Measurements from ENCODE around the gene CHM.
"Not testable (repeated sequence)": the region's sequence is repeated elsewhere in the genome, so short reads cannot be mapped to it uniquely, and the experiment has no call there.

Gene CHM

DNA sequence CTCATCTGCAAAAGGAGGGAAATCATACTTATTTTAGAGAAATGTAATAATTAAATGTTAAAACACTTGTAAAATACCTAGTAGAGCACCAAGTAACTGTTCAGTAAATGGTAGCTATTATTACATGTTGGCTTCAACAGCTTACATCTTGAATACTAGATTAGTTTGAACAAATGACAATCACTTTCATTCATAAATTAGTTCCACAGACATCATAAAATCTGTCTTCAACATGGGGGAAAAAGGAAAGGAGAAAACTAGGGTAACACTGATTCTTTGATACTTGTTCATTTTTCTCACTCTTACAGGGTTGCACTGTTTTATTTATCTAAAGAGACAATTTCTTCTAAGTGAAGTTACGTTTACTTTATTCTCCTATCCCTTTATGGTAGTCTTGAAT is 51.7 kb downstream of the CHM start:
- no peaks in the 10 kb centered on the region for H3K36me3 ChIP-seq (ENCODE audit: insufficient read depth, low read length)
- no peak overlapping the region for H3K27ac ChIP-seq (ENCODE audit: low read depth, low read length)
- no peak overlapping the region for H3K9ac ChIP-seq (ENCODE audit: low read depth, low read length)
- peaks cover 44% of the 10 kb centered on the region for H3K4me1 ChIP-seq (ENCODE audit: insufficient read depth, low read length)
- WGBS, result no CpG with 5 or more reads among the region's 1 CpG
- H3K4me3 ChIP-seq (ENCODE audit: low read length), result no peak overlapping the region
- H3K27me3 ChIP-seq (ENCODE audit: insufficient read depth, low read length), result no peaks in the 10 kb centered on the region
- H3K9me3 ChIP-seq (ENCODE audit: insufficient read depth, low read depth, low read length), result no peaks in the 10 kb centered on the region

DNA sequence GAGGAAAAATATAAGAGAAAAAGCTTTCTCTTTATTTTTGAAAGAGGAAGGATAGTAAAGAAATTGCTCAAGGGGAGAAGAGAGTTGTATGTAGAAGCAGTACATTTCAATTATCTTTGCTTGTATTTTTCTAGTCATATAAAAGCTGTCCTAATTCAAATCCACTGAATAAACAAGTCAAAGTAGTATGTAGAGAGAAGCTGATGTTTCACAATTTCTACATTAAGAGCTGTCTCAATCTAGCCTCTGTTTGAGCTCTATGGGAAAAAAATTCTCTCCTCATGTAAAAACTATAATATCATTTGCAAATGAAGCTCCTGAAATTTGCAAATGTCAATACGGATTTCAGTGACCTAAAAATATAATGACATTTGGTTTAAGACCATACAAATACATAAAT is 52.6 kb downstream of the CHM start:
- peaks cover 44% of the 10 kb centered on the region for H3K4me1 ChIP-seq (ENCODE audit: insufficient read depth, low read length)
- WGBS, result no CpG with 5 or more reads among the region's 1 CpG
- no peaks in the 10 kb centered on the region for H3K27me3 ChIP-seq (ENCODE audit: insufficient read depth, low read length)
- no peak overlapping the region for H3K4me3 ChIP-seq (ENCODE audit: low read length)
- H3K9me3 ChIP-seq (ENCODE audit: insufficient read depth, low read depth, low read length), result 0 out of 2 replicates have a peak, but pooled peaks cover 4% of the 10 kb centered on the region
- no peak overlapping the region for H3K27ac ChIP-seq (ENCODE audit: low read depth, low read length)
- no peaks in the 10 kb centered on the region for H3K36me3 ChIP-seq (ENCODE audit: insufficient read depth, low read length)
- no peak overlapping the region for H3K9ac ChIP-seq (ENCODE audit: low read depth, low read length)

DNA sequence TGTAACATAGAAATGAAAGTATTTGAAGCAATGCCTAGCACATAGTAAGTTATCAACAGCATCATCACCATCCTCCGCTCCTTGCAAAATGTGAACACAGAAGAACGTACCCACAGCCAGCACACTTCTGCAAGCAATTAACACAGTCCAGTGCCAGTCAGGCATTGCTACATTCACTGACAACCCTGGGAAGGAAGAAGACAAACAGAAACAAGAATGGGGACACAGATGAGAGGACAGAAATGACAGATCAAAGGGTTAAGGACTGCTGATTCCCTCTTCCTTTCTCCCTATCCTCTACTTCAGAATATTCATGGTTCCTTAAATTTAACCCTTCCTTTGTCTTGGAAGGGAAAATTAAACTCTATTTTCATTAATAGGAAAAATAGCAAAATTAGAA is 53.1 kb downstream of the CHM start:
- no peak overlapping the region for H3K9ac ChIP-seq (ENCODE audit: low read depth, low read length)
- no peaks in the 10 kb centered on the region for H3K27me3 ChIP-seq (ENCODE audit: insufficient read depth, low read length)
- H3K4me1 ChIP-seq (ENCODE audit: insufficient read depth, low read length), result peaks cover 44% of the 10 kb centered on the region
- H3K9me3 ChIP-seq (ENCODE audit: insufficient read depth, low read depth, low read length), result 0 out of 2 replicates have a peak, but pooled peaks cover 4% of the 10 kb centered on the region
- 100% methylated on average over 2 of the region's 2 CpGs for WGBS
- no peaks in the 10 kb centered on the region for H3K36me3 ChIP-seq (ENCODE audit: insufficient read depth, low read length)
- no peak overlapping the region for H3K4me3 ChIP-seq (ENCODE audit: low read length)
- no peak overlapping the region for H3K27ac ChIP-seq (ENCODE audit: low read depth, low read length)

DNA sequence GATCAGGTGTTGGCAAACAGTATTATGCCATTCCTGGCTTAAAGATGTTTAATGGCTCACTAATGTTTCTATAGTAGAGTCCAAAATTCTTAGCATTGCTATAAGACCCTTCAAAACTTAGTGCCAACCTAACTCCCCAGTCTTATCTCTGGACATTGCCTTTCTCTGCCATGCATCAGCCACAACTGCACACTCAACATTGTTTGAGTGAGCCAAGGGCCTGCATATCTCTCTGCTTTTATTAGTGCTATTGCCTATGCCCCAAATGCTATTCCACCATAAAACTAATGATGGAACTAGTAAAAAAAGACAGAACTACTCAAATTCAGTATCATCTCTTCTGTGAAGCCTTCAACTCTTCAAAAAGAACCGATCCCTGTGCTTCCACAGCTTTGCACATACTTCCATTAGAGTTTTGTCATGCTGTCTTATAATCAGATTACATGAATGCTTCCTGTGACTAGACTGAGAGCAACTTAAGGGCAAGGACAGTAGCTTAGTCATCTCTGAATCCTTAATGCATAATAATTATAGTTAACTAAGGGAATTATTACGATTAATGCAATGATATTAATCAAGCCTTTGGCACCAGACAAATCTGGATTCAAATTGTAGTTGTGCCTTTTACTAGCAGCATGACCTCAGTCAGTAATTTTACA is 53.7 kb downstream of the CHM start:
- Histone ChIP-seq H3K27me3 (ENCODE audit: insufficient read depth, low read length) (no peaks in the 10 kb centered on the region), H3K4me1 (ENCODE audit: insufficient read depth, low read length) (peaks cover 44% of the 10 kb centered on the region), H3K27ac (ENCODE audit: low read depth, low read length) (no peak overlapping the region), H3K36me3 (ENCODE audit: insufficient read depth, low read length) (no peaks in the 10 kb centered on the region), H3K9ac (ENCODE audit: low read depth, low read length) (no peak overlapping the region), H3K4me3 (ENCODE audit: low read length) (no peak overlapping the region), H3K9me3 (ENCODE audit: insufficient read depth, low read depth, low read length) (0 out of 2 replicates have a peak, but pooled peaks cover 4% of the 10 kb centered on the region)
- WGBS, result 100% methylated on average over 1 of the region's 2 CpGs

DNA sequence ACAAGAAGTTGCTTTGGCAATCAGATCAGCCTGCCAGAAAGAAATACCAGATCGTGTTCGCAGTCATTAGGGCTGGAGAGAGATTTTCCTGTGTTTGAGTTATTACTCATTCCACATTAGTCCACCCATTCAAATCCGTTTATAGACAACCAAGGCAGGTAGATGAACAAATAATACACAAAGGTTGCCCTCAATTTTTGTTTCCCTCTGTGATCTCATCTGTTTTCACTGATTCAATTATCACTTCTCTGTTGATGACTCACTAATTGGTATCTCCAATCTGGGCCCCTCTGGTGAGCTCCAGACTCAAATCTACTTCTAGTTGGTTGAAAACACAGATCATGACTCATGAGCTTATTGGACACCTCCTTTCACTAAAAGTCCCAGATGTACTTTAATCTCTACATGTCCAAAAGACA is 54.5 kb downstream of the CHM start:
- Histone ChIP-seq H3K4me3 (ENCODE audit: low read length) (no peak overlapping the region), H3K36me3 (ENCODE audit: insufficient read depth, low read length) (no peaks in the 10 kb centered on the region), H3K27ac (ENCODE audit: low read depth, low read length) (no peak overlapping the region), H3K9ac (ENCODE audit: low read depth, low read length) (no peak overlapping the region), H3K9me3 (ENCODE audit: insufficient read depth, low read depth, low read length) (0 out of 2 replicates have a peak, but pooled peaks cover 4% of the 10 kb centered on the region), H3K27me3 (ENCODE audit: insufficient read depth, low read length) (no peaks in the 10 kb centered on the region), H3K4me1 (ENCODE audit: insufficient read depth, low read length) (peaks cover 44% of the 10 kb centered on the region)
- WGBS, result 100% methylated on average over 1 of the region's 3 CpGs

DNA sequence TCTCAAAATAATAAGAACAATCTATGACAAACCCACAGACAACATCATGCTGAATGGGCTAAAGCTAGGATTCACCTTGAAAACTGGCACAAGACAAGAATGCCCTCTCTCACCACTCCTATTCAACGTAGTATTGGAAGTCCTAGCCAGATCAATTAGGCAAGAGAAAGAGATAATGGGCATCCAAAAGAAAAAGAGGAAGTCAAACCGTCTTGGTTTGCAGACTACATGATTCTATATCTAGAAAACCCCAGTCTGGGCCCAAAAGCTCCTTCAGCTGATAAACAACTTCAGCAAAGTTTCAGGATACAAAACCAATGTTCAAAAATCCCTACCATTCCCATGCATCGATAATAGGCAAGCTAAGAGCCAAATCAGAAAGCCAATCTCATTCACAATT is 59.0 kb downstream of the CHM start:
- H3K9me3 ChIP-seq (ENCODE audit: insufficient read depth, low read depth, low read length), result 0 out of 2 replicates have a peak, but pooled peaks cover 4% of the 10 kb centered on the region
- no peak overlapping the region for H3K27ac ChIP-seq (ENCODE audit: low read depth, low read length)
- H3K36me3 ChIP-seq (ENCODE audit: insufficient read depth, low read length), result no peaks in the 10 kb centered on the region
- H3K27me3 ChIP-seq (ENCODE audit: insufficient read depth, low read length), result no peaks in the 10 kb centered on the region
- 0 out of 2 replicates have a peak, but pooled peaks cover 5% of the 10 kb centered on the region for H3K4me1 ChIP-seq (ENCODE audit: insufficient read depth, low read length)
- H3K4me3 ChIP-seq (ENCODE audit: low read length), result no peak overlapping the region
- WGBS, result 100% methylated on average over 1 of the region's 3 CpGs
- H3K9ac ChIP-seq (ENCODE audit: low read depth, low read length), result no peak overlapping the region

DNA sequence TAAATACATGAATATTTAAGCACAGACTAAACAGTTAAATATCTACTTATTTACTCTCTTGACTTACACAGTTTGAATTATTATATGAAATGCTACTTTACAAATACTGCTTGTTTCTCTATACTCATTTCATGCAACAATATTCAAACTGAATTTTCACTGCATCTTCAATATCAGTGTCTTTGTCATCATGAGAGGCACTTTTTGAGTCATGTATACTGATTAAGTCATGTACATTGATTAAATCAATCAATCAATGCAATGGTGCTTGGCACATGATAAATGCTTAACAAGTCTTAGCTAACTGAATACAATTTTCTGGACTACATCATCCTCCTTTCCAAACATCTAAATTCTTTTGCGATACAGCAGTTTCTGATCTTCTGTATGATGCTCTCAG is 67.1 kb downstream of the CHM start:
- Histone ChIP-seq H3K9me3 (ENCODE audit: insufficient read depth, low read depth, low read length) (peaks cover 2% of the 10 kb centered on the region; the same call in 1 of the 2 replicates), H3K36me3 (ENCODE audit: insufficient read depth, low read length) (peaks cover 20% of the 10 kb centered on the region), H3K4me1 (ENCODE audit: insufficient read depth, low read length) (no peaks in the 10 kb centered on the region), H3K4me3 (ENCODE audit: low read length) (no peak overlapping the region), H3K27ac (ENCODE audit: low read depth, low read length) (no peak overlapping the region), H3K9ac (ENCODE audit: low read depth, low read length) (no peak overlapping the region), H3K27me3 (ENCODE audit: insufficient read depth, low read length) (no peaks in the 10 kb centered on the region)
- WGBS, result 100% methylated on average over 1 of the region's 1 CpG

DNA sequence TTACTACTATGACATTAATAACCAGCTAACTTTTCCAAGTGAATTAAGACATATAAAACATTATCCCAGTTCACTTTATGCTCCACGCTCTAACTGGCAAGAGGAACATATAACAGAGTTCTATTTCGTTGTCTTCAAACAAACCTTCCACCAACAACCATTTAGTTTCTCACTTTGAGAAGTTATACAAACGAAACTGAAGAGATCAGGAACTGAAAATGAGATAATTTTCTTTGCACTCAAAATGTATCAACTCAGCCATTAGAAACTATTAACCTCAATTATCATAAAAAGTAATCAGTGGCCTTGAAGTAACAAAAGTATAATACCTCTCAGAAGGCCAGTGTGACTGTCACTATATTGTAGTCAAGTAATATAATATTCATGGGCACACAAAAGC is 70.1 kb downstream of the CHM start:
- Histone ChIP-seq H3K36me3 (ENCODE audit: insufficient read depth, low read length) (peaks cover 25% of the 10 kb centered on the region), H3K27ac (ENCODE audit: low read depth, low read length) (no peak overlapping the region), H3K4me3 (ENCODE audit: low read length) (no peak overlapping the region), H3K4me1 (ENCODE audit: insufficient read depth, low read length) (no peaks in the 10 kb centered on the region), H3K9me3 (ENCODE audit: insufficient read depth, low read depth, low read length) (peaks cover 3% of the 10 kb centered on the region; the same call in 1 of the 2 replicates), H3K9ac (ENCODE audit: low read depth, low read length) (no peak overlapping the region), H3K27me3 (ENCODE audit: insufficient read depth, low read length) (no peaks in the 10 kb centered on the region)
- 90% methylated on average over 2 of the region's 3 CpGs for WGBS

DNA sequence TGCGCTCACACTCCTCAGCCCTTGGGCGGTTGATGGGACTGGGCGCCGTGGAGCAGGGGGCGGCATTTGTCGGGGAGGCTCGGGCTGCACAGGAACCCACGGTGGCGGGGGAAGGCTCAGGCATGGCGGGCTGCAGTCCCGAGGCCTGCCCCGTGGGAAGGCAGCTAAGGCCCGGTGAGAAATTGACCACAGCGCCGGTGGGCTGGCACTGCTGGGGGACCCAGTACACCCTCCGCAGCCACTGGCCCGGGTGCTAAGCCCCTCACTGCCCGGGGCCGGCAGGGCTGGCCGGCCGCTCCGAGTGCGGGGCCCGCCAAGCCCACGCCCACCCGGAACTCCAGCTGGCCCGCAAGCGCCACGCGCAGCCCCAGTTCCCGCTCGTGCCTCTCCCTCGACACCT is 75.0 kb downstream of the CHM start:
- H3K27ac ChIP-seq (ENCODE audit: low read depth, low read length); H3K9me3 ChIP-seq (ENCODE audit: insufficient read depth, low read depth, low read length); H3K4me3 ChIP-seq (ENCODE audit: low read length); H3K27me3 ChIP-seq (ENCODE audit: insufficient read depth, low read length); H3K9ac ChIP-seq (ENCODE audit: low read depth, low read length); H3K4me1 ChIP-seq (ENCODE audit: insufficient read depth, low read length): not testable (repeated sequence)
- peaks cover 20% of the 10 kb centered on the region; the same call in 1 of the 2 replicates for H3K36me3 ChIP-seq (ENCODE audit: insufficient read depth, low read length)
- WGBS, result 95% methylated on average over 31 of the region's 33 CpGs

DNA sequence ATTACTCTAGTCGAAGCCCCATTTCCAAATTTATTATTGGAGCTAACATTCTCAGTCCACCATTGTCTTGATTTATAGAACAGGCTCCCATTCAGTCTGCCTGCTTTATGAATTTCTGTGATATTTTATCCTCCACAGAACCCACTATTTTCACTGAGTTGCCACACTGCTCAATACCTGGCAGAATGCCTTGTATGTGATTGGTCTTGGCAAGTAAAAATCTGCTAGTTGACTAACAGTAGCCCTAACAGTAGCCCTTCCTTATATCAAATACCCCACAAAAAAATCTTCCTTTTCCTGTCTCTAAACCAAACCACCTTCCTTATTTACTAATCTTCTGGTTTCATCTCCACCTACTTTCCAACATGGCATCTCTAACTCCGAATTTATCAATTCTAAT is 82.6 kb downstream of the CHM start:
- H3K9me3 ChIP-seq (ENCODE audit: insufficient read depth, low read depth, low read length), result no peaks in the 10 kb centered on the region
- WGBS, result 97% methylated on average over 2 of the region's 2 CpGs
- no peak overlapping the region for H3K4me3 ChIP-seq (ENCODE audit: low read length)
- H3K4me1 ChIP-seq (ENCODE audit: insufficient read depth, low read length), result peaks cover 2% of the 10 kb centered on the region; the same call in 1 of the 2 replicates
- no peak overlapping the region for H3K9ac ChIP-seq (ENCODE audit: low read depth, low read length)
- peaks cover 8% of the 10 kb centered on the region; the same call in 1 of the 2 replicates for H3K36me3 ChIP-seq (ENCODE audit: insufficient read depth, low read length)
- H3K27ac ChIP-seq (ENCODE audit: low read depth, low read length), result no peak overlapping the region
- no peaks in the 10 kb centered on the region for H3K27me3 ChIP-seq (ENCODE audit: insufficient read depth, low read length)

DNA sequence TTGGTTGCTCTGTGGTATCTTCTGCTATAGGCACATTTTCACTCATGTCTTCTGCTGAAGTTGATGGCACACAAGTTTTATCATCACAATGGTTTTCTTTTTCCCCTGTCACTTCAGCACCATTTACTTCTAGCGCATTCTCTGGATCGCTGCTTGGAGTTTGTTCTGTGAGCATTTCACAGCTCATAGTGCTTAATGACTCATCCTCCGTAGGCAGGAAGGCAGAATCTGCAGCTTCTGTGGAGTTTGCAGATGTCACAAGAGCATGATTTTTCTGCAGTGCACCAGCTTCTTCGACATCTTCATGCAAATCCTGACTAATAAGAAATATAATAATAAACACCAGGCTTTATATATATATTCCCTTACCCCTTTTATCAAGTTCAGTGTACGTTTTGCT is 83.6 kb downstream of the CHM start:
- 51% methylated on average over 3 of the region's 5 CpGs for WGBS
- Histone ChIP-seq H3K27ac (ENCODE audit: low read depth, low read length) (no peak overlapping the region), H3K27me3 (ENCODE audit: insufficient read depth, low read length) (no peaks in the 10 kb centered on the region), H3K4me3 (ENCODE audit: low read length) (no peak overlapping the region), H3K9me3 (ENCODE audit: insufficient read depth, low read depth, low read length) (no peaks in the 10 kb centered on the region), H3K36me3 (ENCODE audit: insufficient read depth, low read length) (peaks cover 3% of the 10 kb centered on the region; the same call in 1 of the 2 replicates), H3K9ac (ENCODE audit: low read depth, low read length) (no peak overlapping the region), H3K4me1 (ENCODE audit: insufficient read depth, low read length) (peaks cover 2% of the 10 kb centered on the region; the same call in 1 of the 2 replicates)

Data from HUES64 (cell line).